HEK293 (cell line): Measurements from ENCODE around the gene XPNPEP2.

Source experiments
- ATF2 ChIP-seq: fragments of 450-650 bp; formaldehyde crosslinking; IDR thresholded peaks from 2 replicates; pipeline ENCODE4 v1.5.1; 2016; ENCODE audit warnings: missing biosample characterization, missing genetic modification characterization, low read depth
- ZBTB11 ChIP-seq: fragments of 450-650 bp; formaldehyde crosslinking; conservative IDR thresholded peaks from 2 replicates; pipeline ENCODE4 v1.5.1; 2016; ENCODE audit warnings: low read depth, missing biosample characterization, missing genetic modification characterization
- ZNF23 ChIP-seq: fragments of 450-650 bp; formaldehyde crosslinking; IDR thresholded peaks from 2 replicates; pipeline ENCODE4 v1.5.1; 2016; ENCODE audit warnings: missing biosample characterization, missing genetic modification characterization, borderline replicate concordance
- ZNF354C ChIP-seq: fragments of 450-650 bp; formaldehyde crosslinking; IDR thresholded peaks from 2 replicates; pipeline ENCODE4 v1.5.1; 2016; ENCODE audit warnings: missing biosample characterization, missing genetic modification characterization, low read depth, borderline replicate concordance

GRCh38 chrX:129714581-129714980 is 24.2 kb upstream of the XPNPEP2 start:
- TF ChIP-seq ZBTB11 (tag by site-specific recombination) (no peak), ATF2 (tag by site-specific recombination) (no peak), ZNF354C (tag by site-specific recombination) (no peak), ZNF23 (tag by site-specific recombination) (no peak)
